HG03103 (cell line): ENCODE measurements around the gene LEMD3.

Experiments used
- ATAC-seq: cut with Tn5 transposase; IDR thresholded peaks from one replicate; pipeline ENCODE4 v1.9.1; 2021; ENCODE audit warnings: low read depth; ENCODE audit not compliant: unreplicated experiment

The LEMD3 gene

GRCh38 chr12:65169320-65170208, at the start of gene LEMD3:
Gene LEMD3, plus strand, starts transcription at chr12:65169583. Its CDS starts 14 bp downstream, at chr12:65169597.
- peak; percentile 90 for ATAC-seq

GRCh38 chr12:65121049-65121955, 48.1 kb upstream of the LEMD3 start, which contains the start of gene WIF1:
Gene WIF1, minus strand, starts transcription at chr12:65121305. Its CDS starts 114 bp downstream, at chr12:65121191.
- ATAC-seq: no peak

GRCh38 chr12:65121956-65122469, 47.4 kb upstream of the LEMD3 start:
- no peak for ATAC-seq

- ATAC-seq: no peak
These were observed 46.7 kb upstream of the LEMD3 start for GRCh38 chr12:65122703-65123102.

GRCh38 chr12:65123435-65124063, 45.8 kb upstream of the LEMD3 start:
- ATAC-seq: no peak

- ATAC-seq: no peak
These were observed 44.1 kb upstream of the LEMD3 start for GRCh38 chr12:65125247-65125646.

- ATAC-seq: no peak
These were observed 43.4 kb upstream of the LEMD3 start for GRCh38 chr12:65125975-65126374.

GRCh38 chr12:65126482-65126881, 42.9 kb upstream of the LEMD3 start:
- ATAC-seq: no peak

GRCh38 chr12:65133879-65134278, 35.5 kb upstream of the LEMD3 start:
- ATAC-seq: no peak

- ATAC-seq: no peak
These were observed 30.0 kb upstream of the LEMD3 start for GRCh38 chr12:65139389-65139788.

- ATAC-seq: no peak
These were observed 28.6 kb upstream of the LEMD3 start for GRCh38 chr12:65140738-65141137.

GRCh38 chr12:65147312-65147905, 22.0 kb upstream of the LEMD3 start:
- no peak for ATAC-seq

- ATAC-seq: no peak
These were observed 17.4 kb upstream of the LEMD3 start for GRCh38 chr12:65152012-65152411.

GRCh38 chr12:65152596-65152995, 16.8 kb upstream of the LEMD3 start:
- ATAC-seq: no peak

- ATAC-seq: peak; percentile 4
These were observed 13.6 kb upstream of the LEMD3 start for GRCh38 chr12:65155784-65156183.

- peak; percentile 81 for ATAC-seq
These were observed 13.0 kb upstream of the LEMD3 start for GRCh38 chr12:65156366-65156841.

- ATAC-seq: no peak
These were observed 12.3 kb upstream of the LEMD3 start for GRCh38 chr12:65157091-65157490.

- ATAC-seq: no peak
These were observed 6.8 kb upstream of the LEMD3 start for GRCh38 chr12:65162609-65163008.

- ATAC-seq: no peak
These were observed 5.1 kb upstream of the LEMD3 start for GRCh38 chr12:65164244-65164643.

- ATAC-seq: no peak
These were observed 4.6 kb upstream of the LEMD3 start for GRCh38 chr12:65164774-65165173.
